ENCODE data around the gene TPK1. TPM values are rescaled to one million over a fixed set of nuclear protein-coding genes. Genes with fewer than 3 reads are reported as not detected.
A peak's percentile ranks its signal among the peaks of the same experiment; 100 is the strongest.
"Not testable (repeated sequence)": the region's sequence is repeated elsewhere in the genome, so short reads cannot be mapped to it uniquely, and the experiment has no call there.

TPK1 gene
- total and polyA plus RNA-seq, 5 donors, result 5.5 to 8.8 (median 7.5) TPM

DNA sequence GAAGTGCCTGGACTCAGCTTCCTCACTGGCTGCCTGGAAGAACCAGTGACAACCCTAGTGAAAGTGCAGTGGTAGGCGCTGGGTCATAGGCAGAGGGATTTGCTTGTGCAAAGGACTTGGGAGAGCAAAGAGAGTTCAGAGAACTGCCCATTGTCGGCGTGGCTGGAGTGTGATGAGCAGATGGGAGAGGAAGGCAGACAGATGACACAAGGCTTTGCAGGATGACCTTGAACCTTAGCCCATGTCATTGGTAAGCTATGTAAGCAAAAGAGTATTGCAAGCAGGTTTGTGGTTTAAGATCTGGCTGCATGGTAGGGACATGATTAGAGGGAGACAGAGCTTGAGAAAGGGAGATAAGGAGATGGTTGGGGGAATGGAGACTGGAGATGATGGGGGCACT, 397.1 kb downstream of the TPK1 start:
- DNase-seq, result no peak
- intact Hi-C loops (cut with DNase I), result no loop called here
- 90% methylated on average over 3 of the region's 3 CpGs for WGBS
- H3K27ac ChIP-seq (ENCODE audit: low read length), result no peak overlapping the region
- H3K4me1 ChIP-seq (ENCODE audit: control insufficient read depth, insufficient read depth, low read length), result no peaks in the 10 kb centered on the region
- ATAC-seq, result no peak
- H3K9me3 ChIP-seq (ENCODE audit: control insufficient read depth, low read length), result no peaks in the 10 kb centered on the region
- no peak overlapping the region for H3K4me3 ChIP-seq (ENCODE audit: low read length)
- no peaks in the 10 kb centered on the region for H3K27me3 ChIP-seq (ENCODE audit: control insufficient read depth, insufficient read depth)

DNA sequence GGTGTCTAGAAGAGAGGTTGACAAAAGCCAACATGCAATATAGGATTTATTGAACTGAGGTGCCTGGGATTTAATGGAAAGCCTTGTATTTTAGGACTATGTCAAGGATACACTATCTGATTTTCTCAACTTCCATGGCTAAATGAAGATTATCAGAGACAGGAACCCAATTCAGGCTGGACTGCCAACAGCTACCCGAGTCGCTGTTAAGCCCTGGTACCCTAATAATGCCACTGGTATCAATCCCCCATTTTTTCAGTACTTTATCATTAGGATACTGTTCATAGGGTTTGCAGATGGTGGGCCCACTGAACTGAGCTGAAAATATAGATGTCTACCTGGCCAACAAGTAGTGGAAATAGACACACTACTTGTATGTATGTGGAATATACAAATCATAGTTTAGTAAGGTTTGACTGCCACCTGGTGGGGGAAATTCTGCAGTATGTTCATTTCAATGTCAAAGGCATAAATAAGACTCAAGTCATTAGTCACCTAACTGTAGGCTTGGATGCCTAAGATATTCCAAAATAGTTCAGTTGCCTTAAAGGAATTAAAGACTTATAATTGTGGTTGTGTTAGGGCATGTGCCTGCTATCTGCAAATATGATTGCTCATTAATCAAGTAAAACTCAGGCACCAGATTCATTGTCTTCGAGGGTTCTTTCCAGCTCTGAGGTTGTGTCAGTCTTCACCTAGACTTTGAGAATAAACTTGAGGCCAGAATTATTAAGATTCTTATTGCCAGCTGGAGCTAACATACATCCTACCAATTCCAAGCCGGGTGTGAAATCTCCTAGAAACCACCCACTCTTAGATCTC, 398.3 kb downstream of the TPK1 start:
- WGBS, result 82% methylated on average over 4 of the region's 4 CpGs
- Histone ChIP-seq H3K27ac (ENCODE audit: low read length) (no peak overlapping the region), H3K4me3 (ENCODE audit: low read length) (no peak overlapping the region), H3K27me3 (ENCODE audit: control insufficient read depth, insufficient read depth) (no peaks in the 10 kb centered on the region), H3K9me3 (ENCODE audit: control insufficient read depth, low read length) (no peaks in the 10 kb centered on the region), H3K4me1 (ENCODE audit: control insufficient read depth, insufficient read depth, low read length) (no peaks in the 10 kb centered on the region)
- peak in 2 of 3 donors; percentile 17 to 50 for DNase-seq
- intact Hi-C loops (cut with DNase I), result no loop called here
- ATAC-seq, result no peak

- Histone ChIP-seq H3K27ac (ENCODE audit: low read length) (no peak overlapping the region), H3K9me3 (ENCODE audit: control insufficient read depth, low read length) (no peaks in the 10 kb centered on the region), H3K27me3 (ENCODE audit: control insufficient read depth, insufficient read depth) (no peaks in the 10 kb centered on the region), H3K4me3 (ENCODE audit: low read length) (no peak overlapping the region), H3K4me1 (ENCODE audit: control insufficient read depth, insufficient read depth, low read length) (no peaks in the 10 kb centered on the region)
- ATAC-seq, result no peak
- no peak for DNase-seq
- WGBS, result 79% methylated on average over 9 of the region's 9 CpGs
- intact Hi-C loops (cut with DNase I), result no loop called here
Observed at GRCh38 chr7:144436500-144436899, 399.4 kb downstream of the TPK1 start.

DNA sequence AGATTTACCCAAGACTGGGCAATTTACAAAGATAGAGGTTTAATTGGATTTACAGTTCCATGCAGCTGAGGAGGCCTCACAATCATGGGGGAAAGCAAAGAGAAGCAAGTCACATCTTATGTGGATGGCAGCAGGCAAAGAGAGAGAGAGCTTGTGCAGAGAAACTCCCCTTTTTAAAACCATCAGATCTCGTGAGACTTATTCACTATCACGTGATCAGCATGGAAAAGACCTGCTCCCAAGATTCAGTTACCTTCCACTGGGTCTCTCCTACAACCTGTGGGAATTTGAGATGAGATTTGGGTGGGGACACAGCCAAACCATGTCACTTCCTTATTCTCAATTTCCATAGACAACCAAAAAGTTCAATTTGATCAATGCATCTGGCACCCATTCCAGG, 407.4 kb downstream of the TPK1 start:
- intact Hi-C loops (cut with DNase I), result no loop called here

DNA sequence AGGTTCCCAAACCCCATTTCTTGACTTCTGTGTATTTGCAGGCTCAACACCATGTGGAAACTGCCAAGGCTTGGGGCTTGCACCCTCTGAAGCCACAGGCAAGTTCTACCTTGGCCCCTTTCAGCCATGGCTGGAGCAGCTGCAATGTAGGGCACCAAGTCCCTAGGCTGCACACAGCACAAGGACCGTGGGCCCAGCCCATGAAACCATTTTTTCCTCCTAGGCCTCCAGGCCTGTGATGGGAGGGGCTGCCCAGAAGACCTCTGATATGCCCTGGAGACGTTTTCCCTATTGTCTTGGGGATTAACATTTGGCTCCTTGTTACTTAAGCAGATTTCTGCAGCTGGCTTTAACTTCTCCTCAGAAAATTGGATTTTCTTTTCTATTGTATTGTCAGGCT, 408.3 kb downstream of the TPK1 start:
- H3K4me1 ChIP-seq (ENCODE audit: control insufficient read depth, insufficient read depth, low read length); ATAC-seq; H3K27ac ChIP-seq (ENCODE audit: low read length); intact Hi-C loops (cut with DNase I); DNase-seq; H3K4me3 ChIP-seq (ENCODE audit: low read length); H3K9me3 ChIP-seq (ENCODE audit: control insufficient read depth, low read length); H3K27me3 ChIP-seq (ENCODE audit: control insufficient read depth, insufficient read depth): not testable (repeated sequence)
- WGBS, result 40% methylated on average over 2 of the region's 2 CpGs

More for the DNA sequence above, 407.4 kb downstream of the TPK1 start:
- no peak for ATAC-seq
- H3K27ac ChIP-seq (ENCODE audit: low read length), result no peak overlapping the region
- peaks cover 4% of the 10 kb centered on the region for H3K9me3 ChIP-seq (ENCODE audit: control insufficient read depth, low read length)
- no peak overlapping the region for H3K4me3 ChIP-seq (ENCODE audit: low read length)
- H3K27me3 ChIP-seq (ENCODE audit: control insufficient read depth, insufficient read depth), result no peaks in the 10 kb centered on the region
- DNase-seq, result no peak
- WGBS, result 71% methylated on average over 2 of the region's 2 CpGs
- H3K4me1 ChIP-seq (ENCODE audit: control insufficient read depth, insufficient read depth, low read length), result no peaks in the 10 kb centered on the region

- H3K9me3 ChIP-seq (ENCODE audit: control insufficient read depth, low read length); H3K4me1 ChIP-seq (ENCODE audit: control insufficient read depth, insufficient read depth, low read length); H3K27me3 ChIP-seq (ENCODE audit: control insufficient read depth, insufficient read depth); ATAC-seq; intact Hi-C loops (cut with DNase I); DNase-seq; H3K27ac ChIP-seq (ENCODE audit: low read length); H3K4me3 ChIP-seq (ENCODE audit: low read length): not testable (repeated sequence)
- WGBS, result 87% methylated on average over 4 of the region's 4 CpGs
Observed at GRCh38 chr7:144418931-144419330, 416.9 kb downstream of the TPK1 start.

- no peaks in the 10 kb centered on the region for H3K4me1 ChIP-seq (ENCODE audit: control insufficient read depth, insufficient read depth, low read length)
- DNase-seq (no peak), ATAC-seq (no peak)
- intact Hi-C loops (cut with DNase I), result no loop called here
- no peaks in the 10 kb centered on the region for H3K27me3 ChIP-seq (ENCODE audit: control insufficient read depth, insufficient read depth)
- no peak overlapping the region for H3K27ac ChIP-seq (ENCODE audit: low read length)
- no peak overlapping the region for H3K4me3 ChIP-seq (ENCODE audit: low read length)
- no peaks in the 10 kb centered on the region for H3K9me3 ChIP-seq (ENCODE audit: control insufficient read depth, low read length)
Observed at GRCh38 chr7:144416341-144416740, 419.5 kb downstream of the TPK1 start.

- Histone ChIP-seq H3K4me1 (ENCODE audit: control insufficient read depth, insufficient read depth, low read length) (no peaks in the 10 kb centered on the region), H3K27me3 (ENCODE audit: control insufficient read depth, insufficient read depth) (no peaks in the 10 kb centered on the region), H3K9me3 (ENCODE audit: control insufficient read depth, low read length) (no peaks in the 10 kb centered on the region), H3K4me3 (ENCODE audit: low read length) (no peak overlapping the region), H3K27ac (ENCODE audit: low read length) (no peak overlapping the region)
- intact Hi-C loops (cut with DNase I), result no loop called here
- ATAC-seq (no peak), DNase-seq (no peak)
Observed at GRCh38 chr7:144415858-144416257, 420.0 kb downstream of the TPK1 start.

GRCh38 chr7:144414815-144415214, 421.0 kb downstream of the TPK1 start:
- 77% methylated on average over 3 of the region's 3 CpGs for WGBS
- no peak for ATAC-seq
- intact Hi-C loops (cut with DNase I), result no loop called here
- Histone ChIP-seq H3K4me1 (ENCODE audit: control insufficient read depth, insufficient read depth, low read length) (no peaks in the 10 kb centered on the region), H3K4me3 (ENCODE audit: low read length) (no peak overlapping the region), H3K27me3 (ENCODE audit: control insufficient read depth, insufficient read depth) (no peaks in the 10 kb centered on the region), H3K27ac (ENCODE audit: low read length) (no peak overlapping the region), H3K9me3 (ENCODE audit: control insufficient read depth, low read length) (no peaks in the 10 kb centered on the region)
- DNase-seq, result no peak

DNA sequence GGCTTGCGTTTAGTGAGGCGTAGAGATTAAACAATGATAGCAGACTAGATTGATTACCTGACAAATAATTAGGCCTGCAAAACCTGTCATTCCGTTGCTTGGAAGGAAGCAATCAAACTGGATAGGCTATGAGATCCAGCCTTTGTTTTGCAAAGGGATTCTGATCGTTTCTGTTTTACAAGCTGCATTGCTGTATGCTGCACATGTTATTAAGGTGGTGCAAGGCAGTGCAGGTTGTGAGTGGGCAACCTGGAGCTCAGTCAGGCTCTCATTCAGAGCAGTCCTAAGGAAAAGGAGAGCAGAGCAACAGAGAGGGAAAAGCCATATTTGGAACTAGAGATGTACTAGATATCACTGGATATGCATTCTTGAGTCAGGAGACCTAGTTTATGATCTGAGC, 425.4 kb downstream of the TPK1 start:
- Histone ChIP-seq H3K4me1 (ENCODE audit: control insufficient read depth, insufficient read depth, low read length) (no peaks in the 10 kb centered on the region), H3K4me3 (ENCODE audit: low read length) (no peak overlapping the region), H3K9me3 (ENCODE audit: control insufficient read depth, low read length) (no peaks in the 10 kb centered on the region), H3K27ac (ENCODE audit: low read length) (no peak overlapping the region), H3K27me3 (ENCODE audit: control insufficient read depth, insufficient read depth) (no peaks in the 10 kb centered on the region)
- intact Hi-C loops (cut with DNase I), result no loop called here
- ATAC-seq, result no peak
- no peak for DNase-seq
- 28% methylated on average over 4 of the region's 4 CpGs for WGBS

GRCh38 chr7:144408121-144408520, 427.7 kb downstream of the TPK1 start:
- WGBS, result 77% methylated on average over 3 of the region's 3 CpGs
- ATAC-seq (no peak), DNase-seq (no peak)

More at GRCh38 chr7:144408121-144408520, 427.7 kb downstream of the TPK1 start:
- Histone ChIP-seq H3K27ac (ENCODE audit: low read length) (no peak overlapping the region), H3K4me3 (ENCODE audit: low read length) (no peak overlapping the region), H3K27me3 (ENCODE audit: control insufficient read depth, insufficient read depth) (no peaks in the 10 kb centered on the region), H3K4me1 (ENCODE audit: control insufficient read depth, insufficient read depth, low read length) (no peaks in the 10 kb centered on the region), H3K9me3 (ENCODE audit: control insufficient read depth, low read length) (no peaks in the 10 kb centered on the region)
- intact Hi-C loops (cut with DNase I), result no loop called here
